IMR-90 (cell line): ENCODE measurements around the gene RGS13. TPM values are rescaled to one million over a fixed set of nuclear protein-coding genes. Genes with fewer than 3 reads are reported as not detected.

Source experiments
- ATAC-seq: fragments of 200-7000 bp; cut with Tn5 transposase; 2 replicates; pipeline ENCODE4 v1.9.1; 2020; ENCODE audit warnings: low read depth, mild to moderate bottlenecking, moderate library complexity
- BruUV-seq: library from RNA; stranded (reverse); fragments of 400-500 nt; replicated peaks from 2 replicates; lab custom pipeline; 2021; lab: Mats Ljungman, UMichigan
- CTCF ChIA-PET: fragments of 300-600 bp; formaldehyde crosslinking; extraction: SDS; loops from one replicate; lab custom pipeline; 2021; ENCODE audit warnings: antibody characterized with exemption; lab: Yijun Ruan, JAX
- POLR2A ChIA-PET: fragments of 300-600 bp; sonication (Branson Sonifier 250); formaldehyde crosslinking; loops from one replicate; lab custom pipeline; 2022; ENCODE audit warnings: antibody characterized with exemption; ENCODE audit not compliant: unreplicated experiment; lab: Charles Lee
- DNase-seq: peaks from one replicate; pipeline ENCODE4 v3.0.0; 2013
- H2AFZ ChIP-seq: replicated peaks from 2 replicates; pipeline ENCODE3; 2013; ENCODE audit warnings: low read length, mild to moderate bottlenecking; ENCODE audit not compliant: poor library complexity
- H2AK5ac ChIP-seq: 2 replicates; pipeline ENCODE4 v1.6.1; 2013; ENCODE audit warnings: low read depth, low read length, inconsistent platforms
- H2AK9ac ChIP-seq: replicated peaks from 2 replicates; pipeline ENCODE3; 2013; ENCODE audit warnings: mild to moderate bottlenecking, low read depth, low read length, moderate library complexity; ENCODE audit not compliant: poor library complexity
- H2BK120ac ChIP-seq: 2 replicates; pipeline ENCODE4 v1.6.1; 2013; ENCODE audit warnings: low read depth, low read length, inconsistent platforms
- H2BK15ac ChIP-seq: 3 replicates; pipeline ENCODE4 v1.6.1; 2013; ENCODE audit warnings: low read depth, low read length, inconsistent platforms
- H2BK20ac ChIP-seq: 2 replicates; pipeline ENCODE4 v1.6.1; 2013; ENCODE audit warnings: low read depth, mild to moderate bottlenecking, inconsistent platforms, low read length, moderate library complexity
- H2BK5ac ChIP-seq: 2 replicates; pipeline ENCODE4 v1.6.1; 2013; ENCODE audit warnings: mild to moderate bottlenecking, low read depth, low read length, inconsistent platforms; ENCODE audit not compliant: poor library complexity, severe bottlenecking
- H3K14ac ChIP-seq: replicated peaks from 2 replicates; pipeline ENCODE4 v1.6.1; 2013; ENCODE audit warnings: low read depth, low read length, inconsistent platforms
- H3K18ac ChIP-seq: 2 replicates; pipeline ENCODE4 v1.6.1; 2013; ENCODE audit warnings: low read depth, low read length, control low read depth
- H3K23ac ChIP-seq: 2 replicates; pipeline ENCODE4 v1.6.1; 2013; ENCODE audit warnings: low read depth, low read length, inconsistent platforms
- H3K27ac ChIP-seq: 2 replicates; pipeline ENCODE4 v1.5.1; 2013; ENCODE audit warnings: mild to moderate bottlenecking, control low read depth, low read length; ENCODE audit not compliant: insufficient read depth
- H3K27me3 ChIP-seq: 2 replicates; pipeline ENCODE4 v1.6.1; 2013; ENCODE audit warnings: low read length; ENCODE audit not compliant: control insufficient read depth, insufficient read depth
- H3K36me3 ChIP-seq: 2 replicates; pipeline ENCODE4 v1.6.1; 2013; ENCODE audit warnings: low read length, mixed read lengths; ENCODE audit not compliant: control insufficient read depth, insufficient read depth
- H3K4ac ChIP-seq: 2 replicates; pipeline ENCODE4 v1.6.1; 2013; ENCODE audit warnings: low read depth, low read length, inconsistent platforms
- H3K4me1 ChIP-seq: 2 replicates; pipeline ENCODE4 v1.6.1; 2013; ENCODE audit warnings: low read length, mixed read lengths; ENCODE audit not compliant: control insufficient read depth, insufficient read depth
- H3K4me2 ChIP-seq: 2 replicates; pipeline ENCODE4 v1.6.1; 2013; ENCODE audit warnings: low read depth, mild to moderate bottlenecking, control low read depth, low read length, moderate library complexity
- H3K4me3 ChIP-seq: 2 replicates; pipeline ENCODE4 v1.5.1; 2013; ENCODE audit warnings: low read depth, mild to moderate bottlenecking, control low read depth, low read length, moderate library complexity; ENCODE audit not compliant: insufficient read depth
- H3K56ac ChIP-seq: 2 replicates; pipeline ENCODE4 v1.6.1; 2013; ENCODE audit warnings: low read length, inconsistent platforms; ENCODE audit not compliant: insufficient read depth; ENCODE audit errors: extremely low read depth
- H3K79me1 ChIP-seq, 2 experiments: 2 replicates each; pipeline ENCODE4 v1.6.1; 2013; ENCODE audit warnings: low read length in 2 of 2, inconsistent platforms in 1 of 2, low read depth in 1 of 2
- H3K9ac ChIP-seq: 2 replicates; pipeline ENCODE4 v1.6.1; 2013; ENCODE audit warnings: low read depth, low read length, control low read depth
- H3K9me1 ChIP-seq: 2 replicates; pipeline ENCODE4 v1.6.1; 2013; ENCODE audit warnings: low read length, inconsistent platforms; ENCODE audit not compliant: insufficient read depth
- H3K9me3 ChIP-seq: 2 replicates; pipeline ENCODE4 v1.6.1; 2013; ENCODE audit warnings: low read length; ENCODE audit not compliant: control insufficient read depth, insufficient read depth
- H4K20me1 ChIP-seq: 2 replicates; pipeline ENCODE4 v1.6.1; 2013; ENCODE audit warnings: low read length, inconsistent platforms; ENCODE audit not compliant: insufficient read depth
- H4K5ac ChIP-seq: 2 replicates; pipeline ENCODE4 v1.6.1; 2013; ENCODE audit warnings: mild to moderate bottlenecking, low read depth, low read length, control low read depth
- H4K8ac ChIP-seq, 2 experiments: 2 replicates each; pipeline ENCODE4 v1.6.1; 2013; ENCODE audit warnings: low read depth in 2 of 2, low read length in 2 of 2, control low read depth in 1 of 2, inconsistent platforms in 1 of 2
- H4K91ac ChIP-seq: 2 replicates; pipeline ENCODE4 v1.6.1; 2013; ENCODE audit warnings: low read depth, low read length, inconsistent platforms; ENCODE audit not compliant: insufficient read depth
- MAZ ChIP-seq: IDR thresholded peaks from 2 replicates; pipeline ENCODE4 v1.6.1; 2012; ENCODE audit warnings: low read depth, mild to moderate bottlenecking, low read length, improper control_type of control experiment, moderate library complexity, borderline replicate concordance
- POLR2A ChIP-seq: IDR thresholded peaks from 2 replicates; pipeline ENCODE4 v1.6.1; 2012; ENCODE audit warnings: mild to moderate bottlenecking, low read depth, low read length
- WGBS, 2 experiments: methylation state at CpG; one replicate each; pipeline versions ENCODE4 v1.1.5 to v1.1.7; 2013; ENCODE audit warnings: missing lambda C conversion rate in 2 of 2; ENCODE audit not compliant: insufficient read length in 1 of 2; ENCODE audit errors: extremely low coverage in 2 of 2; 5-methylcytosine and 5-hydroxymethylcytosine counted together
- dilution Hi-C: fragments of 300-500 bp; cut with HindIII; formaldehyde crosslinking; loops from one replicate; pipeline ENCODE4 v1.14.3; 2018; ENCODE audit warnings: low sequenced_read_pairs; ENCODE audit not compliant: unreplicated experiment
- in situ Hi-C: fragments of 300-500 bp; cut with MboI; formaldehyde crosslinking; loops from 3 replicates; pipeline ENCODE4 v1.14.3; 2019; ENCODE audit warnings: low sequenced_read_pairs, inconsistent platforms, mixed read lengths
- intact Hi-C: fragments of 100-400 bp; cut with micrococcal nuclease; formaldehyde crosslinking; loops from 2 replicates; pipeline ENCODE4 v1.10.0; 2022
- polyA plus RNA-seq, 3 experiments: library from polyadenylated mRNA; depleted of rRNA; stranded (reverse); fragments of >200 nt; gene quantifications; 2 replicates each; pipeline ENCODE4 v1.2.3, GENCODE V29; 2012; ENCODE audit warnings: low replicate concordance in 1 of 3
- total RNA-seq: library from RNA; depleted of rRNA; stranded (reverse); fragments of >200 nt; gene quantifications from 2 replicates; pipeline ENCODE4 v1.2.3, GENCODE V29; 2012

RGS13 gene
- total and polyA plus RNA-seq, 2 of the 4 experiments (the other 2 are of a cell fraction), result not detected

DNA sequence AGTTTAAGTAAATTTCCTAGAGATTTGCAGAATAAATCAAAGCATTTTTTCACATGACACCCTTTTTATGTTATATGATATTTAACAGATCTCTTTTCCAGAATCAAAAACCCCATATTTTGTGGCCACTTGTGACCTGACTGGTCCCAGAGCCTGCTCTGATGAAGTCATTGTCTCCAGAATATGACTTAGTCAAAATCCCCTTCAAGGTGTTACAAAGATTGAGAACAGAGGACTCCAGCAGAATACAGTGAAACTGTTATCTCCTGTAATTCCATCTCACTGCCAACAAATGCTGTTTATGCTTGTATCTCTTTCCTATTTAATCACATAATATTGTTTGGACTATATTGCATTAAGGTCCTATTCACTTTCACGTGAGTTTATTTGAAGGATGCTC lies 34.8 kb upstream of the RGS13 start:
- dilution Hi-C loops, result no loop called here
- no peak overlapping the region for H3K56ac ChIP-seq
- H3K27me3 ChIP-seq, result no peaks in the 10 kb centered on the region
- H3K9me3 ChIP-seq, result no peaks in the 10 kb centered on the region
- no TSS peak for BruUV-seq
- no peaks in the 10 kb centered on the region for H3K9me1 ChIP-seq
- H3K18ac ChIP-seq, result no peak overlapping the region
- no peak overlapping the region for H2AK5ac ChIP-seq
- H2BK15ac ChIP-seq, result no peak overlapping the region
- no peak overlapping the region for H4K5ac ChIP-seq
- H2BK5ac ChIP-seq, result no peak overlapping the region
- H3K23ac ChIP-seq, result no peak overlapping the region
- H2AK9ac ChIP-seq, result no peak overlapping the region
- no peak overlapping the region for H3K14ac ChIP-seq
- H3K4me2 ChIP-seq, result no peak overlapping the region
- ATAC-seq (no peak), DNase-seq (no peak)
- H2BK20ac ChIP-seq, result no peak overlapping the region
- H3K36me3 ChIP-seq, result no peaks in the 10 kb centered on the region
- no peak overlapping the region for H2AFZ ChIP-seq
- H4K20me1 ChIP-seq, result no peaks in the 10 kb centered on the region
- no peak overlapping the region for H4K91ac ChIP-seq
- TF ChIP-seq MAZ (no peak), POLR2A (no peak)
- no peak overlapping the region for H2BK120ac ChIP-seq
- WGBS, 2 experiments, result no CpG with 5 or more reads among the region's 1 CpG
- H3K4me1 ChIP-seq, result no peaks in the 10 kb centered on the region
- H4K8ac ChIP-seq, result no peak overlapping the region
- in situ Hi-C loops, result no loop called here
- CTCF ChIA-PET, result interaction anchor here (0.8 kb wide), 1 partner anchor 94 kb away, joined by 4 read pairs; no protein-coding TSS in a partner anchor
- POLR2A ChIA-PET, result no interaction called here
- intact Hi-C loops, result no loop called here
- H3K4ac ChIP-seq, result no peak overlapping the region
- H3K27ac ChIP-seq, result no peak overlapping the region
- no peaks in the 10 kb centered on the region for H3K79me1 ChIP-seq
- no peak overlapping the region for H3K4me3 ChIP-seq
- H3K9ac ChIP-seq, result no peak overlapping the region
